Measurements from ENCODE around the gene GRB10. TPM values are rescaled to one million over a fixed set of nuclear protein-coding genes. Genes with fewer than 3 reads are reported as not detected.

The GRB10 gene
- total and polyA plus RNA-seq, 2 experiments from 2014 or later: 35.0 to 154 TPM

DNA sequence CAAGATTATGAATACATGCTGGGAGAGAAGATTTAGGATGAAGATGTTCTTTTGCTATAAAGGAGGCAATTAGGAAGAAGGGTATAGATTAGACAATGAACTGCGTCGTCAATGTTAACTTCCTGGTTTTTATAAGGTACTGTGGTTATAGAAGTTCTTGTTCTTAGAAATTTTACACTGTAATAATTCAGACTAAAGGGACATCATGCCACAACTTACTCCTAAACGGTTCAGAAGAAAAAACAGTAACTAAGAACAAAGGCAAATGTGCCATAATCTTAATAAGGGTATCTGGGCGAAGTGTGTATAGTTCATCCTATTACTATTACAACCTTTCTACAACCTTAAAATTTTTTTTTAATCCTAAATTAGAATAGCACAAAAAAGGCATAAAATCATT lies 186.2 kb downstream of the GRB10 start:
- no peaks in the 10 kb centered on the region for H3K79me2 ChIP-seq (replicated peaks; ENCODE audit: insufficient read depth)
- Mint-ChIP-seq H3K27ac (no peak overlapping the region), H3K4me3 (no peak overlapping the region), H3K36me3 (ENCODE audit: low read depth) (peaks cover 58% of the 10 kb centered on the region), H3K27me3 (ENCODE audit: insufficient read depth, low read depth, poor library complexity) (peaks cover 3% of the 10 kb centered on the region), H3K4me1 (no peaks in the 10 kb centered on the region; the same call in 2 of the 3 replicates), H3K9me3 (no peaks in the 10 kb centered on the region)
- H3K27ac ChIP-seq (ENCODE audit: low read depth): no peak overlapping the region
- no peak overlapping the region for H2AFZ ChIP-seq
- no peaks in the 10 kb centered on the region for H3K9me2 ChIP-seq (ENCODE audit: insufficient read depth)
- H4K20me1 ChIP-seq (replicated peaks; ENCODE audit: insufficient read depth): no peaks in the 10 kb centered on the region; the same call in 1 of the 2 replicates
- H3K4me1 ChIP-seq (ENCODE audit: insufficient read depth): no peaks in the 10 kb centered on the region
- DNase-seq (ENCODE audit: low spot score): no peak
- TF ChIP-seq, protein P1, sequence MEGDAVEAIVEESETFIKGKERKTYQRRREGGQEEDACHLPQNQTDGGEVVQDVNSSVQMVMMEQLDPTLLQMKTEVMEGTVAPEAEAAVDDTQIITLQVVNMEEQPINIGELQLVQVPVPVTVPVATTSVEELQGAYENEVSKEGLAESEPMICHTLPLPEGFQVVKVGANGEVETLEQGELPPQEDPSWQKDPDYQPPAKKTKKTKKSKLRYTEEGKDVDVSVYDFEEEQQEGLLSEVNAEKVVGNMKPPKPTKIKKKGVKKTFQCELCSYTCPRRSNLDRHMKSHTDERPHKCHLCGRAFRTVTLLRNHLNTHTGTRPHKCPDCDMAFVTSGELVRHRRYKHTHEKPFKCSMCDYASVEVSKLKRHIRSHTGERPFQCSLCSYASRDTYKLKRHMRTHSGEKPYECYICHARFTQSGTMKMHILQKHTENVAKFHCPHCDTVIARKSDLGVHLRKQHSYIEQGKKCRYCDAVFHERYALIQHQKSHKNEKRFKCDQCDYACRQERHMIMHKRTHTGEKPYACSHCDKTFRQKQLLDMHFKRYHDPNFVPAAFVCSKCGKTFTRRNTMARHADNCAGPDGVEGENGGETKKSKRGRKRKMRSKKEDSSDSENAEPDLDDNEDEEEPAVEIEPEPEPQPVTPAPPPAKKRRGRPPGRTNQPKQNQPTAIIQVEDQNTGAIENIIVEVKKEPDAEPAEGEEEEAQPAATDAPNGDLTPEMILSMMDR (conservative IDR thresholded peaks at IDR 0.05; ENCODE audit: low read depth in 2 of 2): no peak
- TF ChIP-seq ZNF331 (CRISPR knock-in tag; IDR thresholded peaks at IDR 0.05; ENCODE audit: low read depth) (no peak), JUNB (IDR thresholded peaks at IDR 0.05; ENCODE audit: unreplicated experiment) (no peak), POLR2AphosphoS5 (IDR thresholded peaks at IDR 0.05; ENCODE audit: low read depth) (no peak), EZH2 (IDR thresholded peaks at IDR 0.05; ENCODE audit: low read depth, unreplicated experiment) (no peak), CREB1 (CRISPR knock-in tag; IDR thresholded peaks at IDR 0.05; ENCODE audit: low read depth) (no peak), ZNF114 (CRISPR knock-in tag; IDR thresholded peaks at IDR 0.05) (no peak), NANOG (IDR thresholded peaks at IDR 0.05; ENCODE audit: borderline replicate concordance) (no peak), STAT1 (IDR thresholded peaks at IDR 0.05; ENCODE audit: unreplicated experiment) (no peak), EZH2phosphoT487 (IDR thresholded peaks at IDR 0.05; ENCODE audit: unreplicated experiment) (no peak)
- TF ChIP-seq, protein P2, sequence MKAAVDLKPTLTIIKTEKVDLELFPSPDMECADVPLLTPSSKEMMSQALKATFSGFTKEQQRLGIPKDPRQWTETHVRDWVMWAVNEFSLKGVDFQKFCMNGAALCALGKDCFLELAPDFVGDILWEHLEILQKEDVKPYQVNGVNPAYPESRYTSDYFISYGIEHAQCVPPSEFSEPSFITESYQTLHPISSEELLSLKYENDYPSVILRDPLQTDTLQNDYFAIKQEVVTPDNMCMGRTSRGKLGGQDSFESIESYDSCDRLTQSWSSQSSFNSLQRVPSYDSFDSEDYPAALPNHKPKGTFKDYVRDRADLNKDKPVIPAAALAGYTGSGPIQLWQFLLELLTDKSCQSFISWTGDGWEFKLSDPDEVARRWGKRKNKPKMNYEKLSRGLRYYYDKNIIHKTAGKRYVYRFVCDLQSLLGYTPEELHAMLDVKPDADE (IDR thresholded peaks at IDR 0.05): no peak
- TF ChIP-seq, protein P3, sequence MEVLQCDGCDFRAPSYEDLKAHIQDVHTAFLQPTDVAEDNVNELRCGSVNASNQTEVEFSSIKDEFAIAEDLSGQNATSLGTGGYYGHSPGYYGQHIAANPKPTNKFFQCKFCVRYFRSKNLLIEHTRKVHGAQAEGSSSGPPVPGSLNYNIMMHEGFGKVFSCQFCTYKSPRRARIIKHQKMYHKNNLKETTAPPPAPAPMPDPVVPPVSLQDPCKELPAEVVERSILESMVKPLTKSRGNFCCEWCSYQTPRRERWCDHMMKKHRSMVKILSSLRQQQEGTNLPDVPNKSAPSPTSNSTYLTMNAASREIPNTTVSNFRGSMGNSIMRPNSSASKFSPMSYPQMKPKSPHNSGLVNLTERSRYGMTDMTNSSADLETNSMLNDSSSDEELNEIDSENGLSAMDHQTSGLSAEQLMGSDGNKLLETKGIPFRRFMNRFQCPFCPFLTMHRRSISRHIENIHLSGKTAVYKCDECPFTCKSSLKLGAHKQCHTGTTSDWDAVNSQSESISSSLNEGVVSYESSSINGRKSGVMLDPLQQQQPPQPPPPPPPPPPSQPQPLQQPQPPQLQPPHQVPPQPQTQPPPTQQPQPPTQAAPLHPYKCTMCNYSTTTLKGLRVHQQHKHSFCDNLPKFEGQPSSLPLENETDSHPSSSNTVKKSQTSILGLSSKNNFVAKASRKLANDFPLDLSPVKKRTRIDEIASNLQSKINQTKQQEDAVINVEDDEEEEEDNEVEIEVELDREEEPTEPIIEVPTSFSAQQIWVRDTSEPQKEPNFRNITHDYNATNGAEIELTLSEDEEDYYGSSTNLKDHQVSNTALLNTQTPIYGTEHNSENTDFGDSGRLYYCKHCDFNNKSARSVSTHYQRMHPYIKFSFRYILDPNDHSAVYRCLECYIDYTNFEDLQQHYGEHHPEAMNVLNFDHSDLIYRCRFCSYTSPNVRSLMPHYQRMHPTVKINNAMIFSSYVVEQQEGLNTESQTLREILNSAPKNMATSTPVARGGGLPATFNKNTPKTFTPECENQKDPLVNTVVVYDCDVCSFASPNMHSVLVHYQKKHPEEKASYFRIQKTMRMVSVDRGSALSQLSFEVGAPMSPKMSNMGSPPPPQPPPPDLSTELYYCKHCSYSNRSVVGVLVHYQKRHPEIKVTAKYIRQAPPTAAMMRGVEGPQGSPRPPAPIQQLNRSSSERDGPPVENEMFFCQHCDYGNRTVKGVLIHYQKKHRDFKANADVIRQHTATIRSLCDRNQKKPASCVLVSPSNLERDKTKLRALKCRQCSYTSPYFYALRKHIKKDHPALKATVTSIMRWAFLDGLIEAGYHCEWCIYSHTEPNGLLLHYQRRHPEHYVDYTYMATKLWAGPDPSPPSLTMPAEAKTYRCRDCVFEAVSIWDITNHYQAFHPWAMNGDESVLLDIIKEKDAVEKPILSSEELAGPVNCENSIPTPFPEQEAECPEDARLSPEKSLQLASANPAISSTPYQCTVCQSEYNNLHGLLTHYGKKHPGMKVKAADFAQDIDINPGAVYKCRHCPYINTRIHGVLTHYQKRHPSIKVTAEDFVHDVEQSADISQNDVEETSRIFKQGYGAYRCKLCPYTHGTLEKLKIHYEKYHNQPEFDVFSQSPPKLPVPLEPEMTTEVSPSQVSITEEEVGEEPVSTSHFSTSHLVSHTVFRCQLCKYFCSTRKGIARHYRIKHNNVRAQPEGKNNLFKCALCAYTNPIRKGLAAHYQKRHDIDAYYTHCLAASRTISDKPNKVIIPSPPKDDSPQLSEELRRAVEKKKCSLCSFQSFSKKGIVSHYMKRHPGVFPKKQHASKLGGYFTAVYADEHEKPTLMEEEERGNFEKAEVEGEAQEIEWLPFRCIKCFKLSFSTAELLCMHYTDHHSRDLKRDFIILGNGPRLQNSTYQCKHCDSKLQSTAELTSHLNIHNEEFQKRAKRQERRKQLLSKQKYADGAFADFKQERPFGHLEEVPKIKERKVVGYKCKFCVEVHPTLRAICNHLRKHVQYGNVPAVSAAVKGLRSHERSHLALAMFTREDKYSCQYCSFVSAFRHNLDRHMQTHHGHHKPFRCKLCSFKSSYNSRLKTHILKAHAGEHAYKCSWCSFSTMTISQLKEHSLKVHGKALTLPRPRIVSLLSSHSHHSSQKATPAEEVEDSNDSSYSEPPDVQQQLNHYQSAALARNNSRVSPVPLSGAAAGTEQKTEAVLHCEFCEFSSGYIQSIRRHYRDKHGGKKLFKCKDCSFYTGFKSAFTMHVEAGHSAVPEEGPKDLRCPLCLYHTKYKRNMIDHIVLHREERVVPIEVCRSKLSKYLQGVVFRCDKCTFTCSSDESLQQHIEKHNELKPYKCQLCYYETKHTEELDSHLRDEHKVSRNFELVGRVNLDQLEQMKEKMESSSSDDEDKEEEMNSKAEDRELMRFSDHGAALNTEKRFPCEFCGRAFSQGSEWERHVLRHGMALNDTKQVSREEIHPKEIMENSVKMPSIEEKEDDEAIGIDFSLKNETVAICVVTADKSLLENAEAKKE (CRISPR knock-in tag; IDR thresholded peaks at IDR 0.05): no peak
- TF ChIP-seq, protein P4, sequence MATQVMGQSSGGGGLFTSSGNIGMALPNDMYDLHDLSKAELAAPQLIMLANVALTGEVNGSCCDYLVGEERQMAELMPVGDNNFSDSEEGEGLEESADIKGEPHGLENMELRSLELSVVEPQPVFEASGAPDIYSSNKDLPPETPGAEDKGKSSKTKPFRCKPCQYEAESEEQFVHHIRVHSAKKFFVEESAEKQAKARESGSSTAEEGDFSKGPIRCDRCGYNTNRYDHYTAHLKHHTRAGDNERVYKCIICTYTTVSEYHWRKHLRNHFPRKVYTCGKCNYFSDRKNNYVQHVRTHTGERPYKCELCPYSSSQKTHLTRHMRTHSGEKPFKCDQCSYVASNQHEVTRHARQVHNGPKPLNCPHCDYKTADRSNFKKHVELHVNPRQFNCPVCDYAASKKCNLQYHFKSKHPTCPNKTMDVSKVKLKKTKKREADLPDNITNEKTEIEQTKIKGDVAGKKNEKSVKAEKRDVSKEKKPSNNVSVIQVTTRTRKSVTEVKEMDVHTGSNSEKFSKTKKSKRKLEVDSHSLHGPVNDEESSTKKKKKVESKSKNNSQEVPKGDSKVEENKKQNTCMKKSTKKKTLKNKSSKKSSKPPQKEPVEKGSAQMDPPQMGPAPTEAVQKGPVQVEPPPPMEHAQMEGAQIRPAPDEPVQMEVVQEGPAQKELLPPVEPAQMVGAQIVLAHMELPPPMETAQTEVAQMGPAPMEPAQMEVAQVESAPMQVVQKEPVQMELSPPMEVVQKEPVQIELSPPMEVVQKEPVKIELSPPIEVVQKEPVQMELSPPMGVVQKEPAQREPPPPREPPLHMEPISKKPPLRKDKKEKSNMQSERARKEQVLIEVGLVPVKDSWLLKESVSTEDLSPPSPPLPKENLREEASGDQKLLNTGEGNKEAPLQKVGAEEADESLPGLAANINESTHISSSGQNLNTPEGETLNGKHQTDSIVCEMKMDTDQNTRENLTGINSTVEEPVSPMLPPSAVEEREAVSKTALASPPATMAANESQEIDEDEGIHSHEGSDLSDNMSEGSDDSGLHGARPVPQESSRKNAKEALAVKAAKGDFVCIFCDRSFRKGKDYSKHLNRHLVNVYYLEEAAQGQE (IDR thresholded peaks at IDR 0.05; ENCODE audit: unreplicated experiment): no peak
- H3K4me3 ChIP-seq: no peak overlapping the region
- H3K4me2 ChIP-seq: no peak overlapping the region
- no peak for ATAC-seq
- peaks cover 10% of the 10 kb centered on the region; the same call in 1 of the 2 replicates for H3K36me3 ChIP-seq (ENCODE audit: insufficient read depth)
- H3F3A ChIP-seq (replicated peaks; ENCODE audit: low read depth): no peaks in the 10 kb centered on the region
- H3K27me3 ChIP-seq (ENCODE audit: insufficient read depth): no peaks in the 10 kb centered on the region

All from GM23338 (cell line).